ENCODE results near the gene TEAD1.

Gene TEAD1

GRCh38 chr11:12687740-12688139, 13.5 kb downstream of the TEAD1 start:
- no peak for DNase-seq

DNA sequence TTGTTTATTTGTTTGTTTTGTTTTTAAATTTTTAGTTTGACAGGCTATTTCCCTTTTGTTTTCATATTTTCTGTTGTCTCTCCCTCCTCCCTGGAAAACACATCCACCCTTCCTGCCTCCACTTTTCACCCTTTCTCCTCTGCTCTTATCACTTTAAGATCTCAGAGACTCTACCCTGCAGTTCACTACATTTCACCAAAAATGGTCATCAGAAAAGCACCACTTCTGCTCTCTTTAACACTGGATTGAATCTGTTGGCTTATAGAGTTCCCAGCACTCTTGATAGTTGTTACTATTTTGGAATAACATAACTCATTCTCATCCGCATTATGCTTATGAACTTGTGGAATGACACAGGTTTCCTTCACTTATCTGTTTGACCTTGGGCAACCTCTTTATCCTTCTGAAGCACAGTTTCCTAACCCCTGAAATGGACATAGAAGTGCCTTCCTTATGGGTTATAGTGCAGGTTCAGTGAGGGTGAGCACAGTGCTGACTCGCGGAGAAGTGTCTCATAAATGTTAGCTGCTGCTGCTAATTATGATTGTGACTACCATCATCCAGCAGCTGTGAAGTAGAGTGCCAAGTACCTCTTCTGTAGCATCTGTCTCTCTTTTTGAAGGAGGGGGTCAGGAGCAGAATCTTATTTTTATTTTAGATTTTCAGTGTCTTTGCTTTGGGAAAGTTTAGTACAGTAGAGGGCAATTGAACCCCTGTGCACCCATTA, 15.0 kb downstream of the TEAD1 start:
- DNase-seq, result no peak

GRCh38 chr11:12690663-12691062, 16.4 kb downstream of the TEAD1 start:
- DNase-seq, result no peak

DNA sequence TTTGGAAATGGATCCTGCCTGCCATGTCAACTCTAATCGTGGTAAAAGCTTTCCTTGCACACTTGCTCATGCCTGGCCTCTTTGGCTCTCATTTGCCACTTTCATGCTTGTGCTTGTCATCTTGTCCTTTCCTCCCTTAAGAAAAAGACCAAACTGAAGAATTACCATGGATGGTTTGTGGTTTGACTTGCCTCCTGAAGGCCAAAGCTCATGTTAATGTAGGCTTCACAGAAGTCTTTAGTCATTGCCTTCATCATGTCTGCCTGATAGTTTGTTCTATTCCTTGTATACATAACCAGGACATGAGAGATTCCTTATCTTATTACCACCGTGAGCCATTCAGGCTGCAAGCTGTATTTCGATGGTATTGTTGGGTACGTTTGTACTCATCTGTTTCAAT, 17.3 kb downstream of the TEAD1 start:
- DNase-seq, result no peak

- DNase-seq, result peak; percentile 31
These were observed 18.2 kb downstream of the TEAD1 start for GRCh38 chr11:12692229-12693075.

DNA sequence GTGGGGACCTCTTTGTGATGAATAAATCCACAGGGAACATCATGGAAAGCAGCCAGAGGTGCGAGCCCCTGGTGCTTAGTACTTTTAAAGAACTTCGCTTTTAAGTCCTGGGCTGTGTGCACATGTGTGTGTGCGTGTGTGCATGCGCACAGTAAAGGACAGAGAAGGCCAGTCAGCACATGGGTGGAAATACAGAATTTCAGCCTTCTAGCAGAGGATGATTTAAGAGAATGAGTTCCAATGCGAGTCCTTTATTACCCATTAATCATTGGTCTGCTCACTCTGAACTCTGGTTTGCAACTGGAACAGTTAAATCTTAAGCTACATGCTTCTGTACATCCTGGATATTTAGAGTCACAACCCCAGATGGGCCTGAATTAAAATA, 18.9 kb downstream of the TEAD1 start:
- no peak for DNase-seq

GRCh38 chr11:12693479-12694182, 19.4 kb downstream of the TEAD1 start:
- DNase-seq, result peak; percentile 50

DNA sequence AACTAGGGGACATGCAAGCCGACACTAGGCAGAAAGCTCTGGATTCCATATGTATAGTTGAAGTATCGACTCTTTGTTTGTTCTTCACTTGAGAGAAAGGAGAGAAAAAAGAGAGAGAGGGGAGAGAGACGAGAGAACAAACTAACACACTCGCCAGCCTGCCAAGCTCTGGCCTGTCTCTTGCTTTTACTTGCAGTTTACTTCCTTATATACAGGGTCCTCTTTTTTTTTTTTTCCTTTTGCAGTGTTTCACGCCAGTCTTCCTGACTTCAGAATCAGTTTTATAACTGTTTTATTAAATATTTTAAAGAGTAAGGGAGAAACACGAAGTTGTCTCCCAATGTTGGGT, 19.9 kb downstream of the TEAD1 start:
- DNase-seq, result no peak

DNA sequence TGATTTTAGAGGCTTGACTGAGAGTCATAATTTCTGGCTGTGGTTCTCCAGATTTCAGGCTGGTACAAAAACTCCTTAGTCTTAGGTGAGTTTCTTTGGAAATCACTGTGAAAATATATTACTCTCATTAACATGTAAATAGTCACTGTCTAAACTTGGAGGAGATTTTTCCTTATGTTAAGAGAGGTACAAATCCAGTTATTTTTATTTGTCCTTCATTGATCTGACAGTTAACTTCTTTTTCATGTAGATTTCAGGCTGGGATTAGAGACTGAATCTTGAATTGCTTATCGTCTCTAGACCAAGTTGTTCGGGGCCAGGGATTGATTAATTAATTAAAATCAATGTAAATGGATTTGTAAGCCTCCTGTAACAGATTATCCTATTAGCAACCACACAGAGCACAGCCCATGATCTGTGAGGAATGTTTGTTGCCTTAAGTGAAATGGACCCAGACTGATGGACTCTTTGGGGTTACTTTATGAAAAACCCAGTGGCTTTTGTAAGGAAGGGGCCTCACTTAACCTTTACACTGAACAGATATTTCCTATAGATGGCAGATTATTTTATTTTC, 21.1 kb downstream of the TEAD1 start:
- no peak for DNase-seq

- no peak for DNase-seq
These were observed 21.7 kb downstream of the TEAD1 start for GRCh38 chr11:12695873-12696272.

DNA sequence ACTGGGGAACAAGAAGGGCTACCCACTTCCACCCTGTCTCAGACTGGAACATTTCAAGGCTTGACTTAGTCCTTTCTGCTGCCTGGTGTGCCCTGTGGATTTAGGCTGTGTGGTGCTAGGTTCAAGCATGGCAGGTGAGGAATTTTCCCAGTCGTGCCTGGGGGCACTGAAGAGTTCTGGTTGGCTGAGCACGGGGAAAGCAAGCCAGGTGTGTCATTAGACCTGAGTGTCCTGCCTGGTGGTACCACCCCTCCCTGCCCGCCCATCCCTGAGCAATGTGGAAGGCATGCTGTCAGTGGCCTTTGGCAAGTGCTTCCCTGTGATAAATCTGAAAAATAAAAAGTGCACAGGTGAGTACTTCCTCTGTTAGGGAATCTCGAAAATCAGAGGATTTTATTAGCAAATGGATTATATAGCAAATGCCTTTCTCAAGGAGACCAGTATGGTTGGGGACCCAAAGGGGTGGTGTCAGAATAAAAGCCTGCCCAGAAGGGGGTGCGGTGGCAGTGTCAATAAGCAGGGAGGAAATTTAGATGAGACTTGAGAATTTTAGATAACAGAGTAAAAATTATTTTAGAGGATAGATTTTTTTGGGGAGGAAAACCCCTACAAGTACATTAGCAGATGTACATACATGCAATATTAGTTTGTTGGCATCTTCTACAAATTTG, 22.8 kb downstream of the TEAD1 start:
- peak; percentile 28 for DNase-seq

DNA sequence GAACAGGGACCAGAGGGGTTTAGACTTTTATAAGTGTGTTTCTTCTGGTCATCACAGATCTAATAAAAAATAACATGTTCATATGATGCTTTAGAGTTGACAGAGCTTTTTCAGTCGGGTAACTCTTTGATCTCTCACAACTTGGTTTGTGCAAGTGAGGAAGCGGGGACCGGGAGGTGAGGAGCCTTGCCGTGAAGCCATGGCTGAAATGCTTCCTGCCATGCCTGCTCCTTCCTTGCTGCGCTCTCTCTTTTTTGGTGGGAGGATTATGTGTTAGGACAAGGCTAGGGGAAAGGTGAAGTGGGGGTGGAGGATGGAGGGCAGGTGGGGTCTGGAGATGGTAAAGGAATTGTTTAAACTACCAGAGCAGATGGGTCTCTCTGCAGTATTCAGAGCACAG, 23.8 kb downstream of the TEAD1 start:
- no peak for DNase-seq

DNA sequence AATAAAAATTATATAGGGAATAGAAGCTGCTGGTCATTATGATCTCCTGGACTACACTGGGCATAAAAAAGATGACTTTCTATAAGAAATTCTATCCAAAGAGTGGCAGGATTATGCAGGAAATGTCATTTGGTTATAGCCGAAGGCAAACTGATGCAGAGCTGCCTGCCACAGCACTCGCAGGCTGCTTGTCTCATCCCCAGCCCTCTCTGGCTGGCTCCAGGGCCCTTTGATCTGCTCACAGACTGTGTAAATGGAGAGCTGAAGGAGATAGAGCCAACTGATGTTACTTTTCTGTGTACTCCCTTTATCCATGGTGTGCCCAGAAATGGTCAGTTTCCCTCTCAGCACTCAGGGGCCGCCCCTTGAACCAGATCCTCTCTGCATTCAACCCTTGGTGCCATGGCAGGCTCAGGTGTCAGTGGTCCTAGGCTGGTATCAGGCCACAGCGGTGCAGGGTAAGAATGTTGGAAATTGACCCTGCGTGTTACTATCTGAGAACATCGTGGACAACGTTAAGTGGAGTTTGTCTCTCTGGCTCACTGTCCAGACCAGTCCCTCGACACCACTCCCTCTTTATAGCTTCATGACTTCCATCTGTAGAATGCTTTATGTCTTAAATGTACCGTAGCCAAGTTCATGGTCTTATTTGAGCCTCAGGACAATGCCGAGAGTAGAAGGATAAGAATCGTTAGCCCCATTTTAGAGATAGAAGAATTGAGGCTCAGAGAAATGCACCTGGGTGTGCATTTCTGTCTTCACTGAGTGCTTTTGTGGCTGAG, 27.8 kb downstream of the TEAD1 start:
- DNase-seq, result no peak

GRCh38 chr11:12702999-12703453, 28.8 kb downstream of the TEAD1 start:
- DNase-seq, result no peak

- DNase-seq, result no peak
These were observed 29.8 kb downstream of the TEAD1 start for GRCh38 chr11:12704049-12704448.

GRCh38 chr11:12705874-12706273, 31.7 kb downstream of the TEAD1 start:
- no peak for DNase-seq

DNA sequence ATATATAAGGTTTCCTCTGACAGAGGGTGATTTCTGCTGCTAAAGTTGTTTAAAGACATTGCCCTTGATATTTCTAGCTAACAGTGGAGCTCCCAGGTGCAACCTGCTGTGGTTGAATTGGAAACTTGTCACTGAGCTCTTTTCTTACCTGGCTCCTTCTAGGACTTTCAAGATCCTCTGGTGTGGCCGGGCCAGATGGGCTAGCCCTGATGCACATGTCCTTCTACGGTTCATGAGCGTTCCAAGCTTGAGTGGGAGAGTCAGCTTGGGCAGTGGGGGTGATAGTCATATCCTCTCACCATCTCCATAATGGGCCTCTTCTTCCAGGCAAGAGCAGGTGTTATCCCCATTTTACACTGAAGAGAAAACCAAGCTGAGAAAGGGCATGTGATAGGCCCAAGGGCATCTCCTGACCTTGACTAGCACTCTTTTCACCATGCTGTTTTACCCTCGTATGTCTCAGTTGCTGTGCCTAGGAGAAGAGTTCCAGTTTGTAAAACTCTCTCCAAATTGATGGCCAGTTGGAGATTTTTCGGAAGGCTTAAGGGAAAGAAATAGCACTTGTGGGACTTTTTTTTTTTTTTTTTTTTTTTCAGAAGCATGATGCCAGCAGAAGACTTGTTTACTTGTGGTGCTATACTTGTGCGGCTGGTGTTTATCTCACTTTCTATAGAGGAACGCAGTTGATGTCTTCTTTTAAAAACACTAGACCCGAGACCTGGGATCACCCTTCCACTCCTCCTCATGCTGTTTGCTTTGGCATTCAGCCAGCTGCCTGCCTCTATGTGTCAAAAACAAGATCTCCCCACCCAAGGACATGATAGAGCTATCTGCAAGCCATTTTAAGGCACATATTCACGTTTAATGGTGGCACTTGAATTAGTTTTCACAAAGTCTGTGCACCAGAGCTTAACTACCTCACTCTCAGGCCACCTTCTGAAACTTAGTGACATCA, 32.6 kb downstream of the TEAD1 start:
- DNase-seq, result peak; percentile 65

- no peak for DNase-seq
These were observed 33.3 kb downstream of the TEAD1 start for GRCh38 chr11:12707500-12707880.

GRCh38 chr11:12711496-12711895, 37.3 kb downstream of the TEAD1 start:
- DNase-seq, result no peak

- DNase-seq, result no peak
These were observed 37.9 kb downstream of the TEAD1 start for GRCh38 chr11:12712132-12712531.

DNA sequence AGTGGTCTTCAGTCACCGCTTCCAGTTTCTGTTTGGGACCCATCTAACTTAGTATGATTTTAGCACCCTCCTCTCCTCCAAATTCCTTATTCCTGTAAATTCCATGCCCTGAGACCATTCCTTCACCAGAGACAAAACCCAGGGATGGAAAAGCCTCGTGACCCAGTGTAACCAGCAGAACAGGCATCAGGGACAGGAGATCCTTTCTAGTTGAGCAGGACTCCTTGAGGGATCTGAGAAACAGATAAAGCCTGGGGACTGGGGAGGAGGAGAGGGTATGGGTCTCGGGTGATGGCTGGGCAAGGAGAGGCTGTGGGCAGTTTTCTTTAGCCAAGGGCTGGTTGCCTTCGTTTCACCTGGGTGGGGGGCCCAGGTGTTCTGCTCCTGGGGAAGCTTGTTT, 40.9 kb downstream of the TEAD1 start:
- DNase-seq, result no peak
